GM19395 (cell line): Measurements from ENCODE around the gene APOBR.
"Not testable (repeated sequence)": the region's sequence is repeated elsewhere in the genome, so short reads cannot be mapped to it uniquely, and the experiment has no call there.

Experiments
- ATAC-seq: cut with Tn5 transposase; IDR thresholded peaks from one replicate; pipeline ENCODE4 v1.9.1; 2021; ENCODE audit warnings: mild to moderate bottlenecking, moderate library complexity; ENCODE audit not compliant: unreplicated experiment

Gene APOBR

GRCh38 chr16:28497861-28498599 is 3.6 kb downstream of the APOBR start:
- no peak for ATAC-seq

- ATAC-seq: no peak
These were observed 4.4 kb downstream of the APOBR start for GRCh38 chr16:28498666-28499381.

- ATAC-seq: no peak
These were observed 5.4 kb downstream of the APOBR start for GRCh38 chr16:28499854-28500253.

- ATAC-seq: not testable (repeated sequence)
These were observed 6.2 kb downstream of the APOBR start for GRCh38 chr16:28500476-28501180.

GRCh38 chr16:28501258-28502232 is 7.1 kb downstream of the APOBR start:
- ATAC-seq: no peak

GRCh38 chr16:28502290-28502689 is 7.8 kb downstream of the APOBR start:
- ATAC-seq: no peak

- no peak for ATAC-seq
These were observed 9.2 kb downstream of the APOBR start for GRCh38 chr16:28503470-28504259.

- no peak for ATAC-seq
These were observed 10.4 kb downstream of the APOBR start for GRCh38 chr16:28504707-28505404.

GRCh38 chr16:28505489-28506137 is 11.2 kb downstream of the APOBR start:
- ATAC-seq: no peak

GRCh38 chr16:28511031-28511430 is 16.6 kb downstream of the APOBR start:
- ATAC-seq: no peak

- ATAC-seq: no peak
These were observed 17.7 kb downstream of the APOBR start for GRCh38 chr16:28511801-28512789.

- ATAC-seq: no peak
These were observed 19.2 kb downstream of the APOBR start for GRCh38 chr16:28513484-28514181.

GRCh38 chr16:28514246-28514645 is 19.8 kb downstream of the APOBR start:
- ATAC-seq: no peak

- no peak for ATAC-seq
These were observed 26.2 kb downstream of the APOBR start for GRCh38 chr16:28520672-28521071.

- no peak for ATAC-seq
These were observed 27.0 kb downstream of the APOBR start for GRCh38 chr16:28521436-28521835.

GRCh38 chr16:28522792-28523191 is 28.3 kb downstream of the APOBR start:
- no peak for ATAC-seq

- ATAC-seq: no peak
These were observed 30.3 kb downstream of the APOBR start for GRCh38 chr16:28524681-28525171.
